Smooth muscle cell (in vitro differentiated cells): Measurements from ENCODE around the gene SDK2. TPM values are rescaled to one million over a fixed set of nuclear protein-coding genes. Genes with fewer than 3 reads are reported as not detected.

Experiments used
- DNase-seq: peaks from one replicate; lab custom pipeline; 2025; ENCODE audit not compliant: unreplicated experiment; lab: John Stamatoyannopoulos, UW
- H2AFZ ChIP-seq: fragments of 200-600 bp; sonication (generic); 2 replicates; pipeline ENCODE4 v1.6.0; 2016; ENCODE audit warnings: antibody characterized with exemption, low read depth, mild to moderate bottlenecking
- H3F3A ChIP-seq: fragments of 200-600 bp; sonication (generic); 2 replicates; pipeline ENCODE4 v1.6.0; 2017; ENCODE audit warnings: antibody characterized with exemption, low read depth
- H3K27ac ChIP-seq: fragments of 200-600 bp; sonication (generic); 2 replicates; pipeline ENCODE4 v1.5.1; 2016; ENCODE audit warnings: low read depth, mild to moderate bottlenecking
- H3K27me3 ChIP-seq: fragments of 200-600 bp; sonication (generic); 2 replicates; pipeline ENCODE4 v1.6.1; 2016; ENCODE audit warnings: low read depth, mild to moderate bottlenecking
- H3K36me3 ChIP-seq: fragments of 200-600 bp; sonication (generic); 2 replicates; pipeline ENCODE4 v1.5.1; 2016; ENCODE audit warnings: low read depth
- H3K4me1 ChIP-seq: fragments of 200-600 bp; sonication (generic); 2 replicates; pipeline ENCODE4 v1.5.1; 2016; ENCODE audit warnings: low read depth
- H3K4me2 ChIP-seq: fragments of 200-600 bp; sonication (generic); 2 replicates; pipeline ENCODE4 v1.6.0; 2016; ENCODE audit warnings: mild to moderate bottlenecking
- H3K4me3 ChIP-seq: fragments of 200-600 bp; sonication (generic); 2 replicates; pipeline ENCODE4 v1.5.1; 2016; ENCODE audit warnings: mild to moderate bottlenecking
- H3K79me2 ChIP-seq: fragments of 200-600 bp; sonication (generic); 2 replicates; pipeline ENCODE4 v1.6.0; 2016; ENCODE audit warnings: low read depth, mild to moderate bottlenecking
- H3K9ac ChIP-seq: fragments of 200-600 bp; sonication (generic); 2 replicates; pipeline ENCODE4 v1.6.0; 2016; ENCODE audit warnings: low read depth
- H3K9me3 ChIP-seq: fragments of 200-600 bp; sonication (generic); replicated peaks from 2 replicates; pipeline ENCODE4 v1.5.1; 2016; ENCODE audit warnings: low read depth
- H4K20me1 ChIP-seq: fragments of 200-600 bp; sonication (generic); 2 replicates; pipeline ENCODE4 v1.6.0; 2016; ENCODE audit warnings: low read depth
- WGBS: methylation state at CpG from one replicate; pipeline ENCODE4 v1.1.7; 2016; ENCODE audit warnings: low lambda C conversion rate; 5-methylcytosine and 5-hydroxymethylcytosine counted together
- polyA plus RNA-seq: library from polyadenylated mRNA; unstranded; fragments of >200 nt; fragmentation: Nextera tagmentation; extraction: Ambion mirVana; gene quantifications from 2 replicates; pipeline ENCODE4 v1.2.1, GENCODE V29; 2016
- total RNA-seq: library from RNA; depleted of rRNA; stranded (reverse); fragments of >200 nt; gene quantifications from 2 replicates; pipeline ENCODE4 v1.2.3, GENCODE V29; 2014
- TF ChIP-seq, protein P1 (sequence below): fragments of 200-600 bp; sonication (generic); IDR thresholded peaks from 2 replicates; pipeline ENCODE4 v1.5.1; 2017; ENCODE audit warnings: borderline replicate concordance, mild to moderate bottlenecking, antibody characterized with exemption; ENCODE audit not compliant: insufficient read depth, poor library complexity, severe bottlenecking

The SDK2 gene
- total and polyA plus RNA-seq, 2 experiments from 2014 or later = 4.6 to 6.5 TPM

DNA sequence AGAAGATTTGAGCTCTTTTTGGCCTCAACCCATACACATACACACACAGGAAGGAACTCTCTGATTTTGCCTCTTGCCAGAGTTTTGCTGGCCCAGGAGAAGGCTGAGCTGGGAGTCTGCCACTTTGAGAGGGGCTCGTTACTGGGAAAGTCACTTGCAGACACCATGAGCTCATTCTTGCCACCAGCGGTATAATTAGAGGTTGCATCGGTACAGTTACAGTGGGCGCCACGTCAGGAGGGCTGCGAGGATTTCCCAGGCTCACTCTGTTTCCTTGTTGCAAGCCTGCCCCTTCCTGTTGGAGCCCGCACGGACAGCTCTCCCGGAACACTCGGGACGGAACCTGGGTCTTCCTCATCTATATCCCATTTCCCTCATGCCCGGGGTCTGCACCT lies 3.1 kb upstream of the SDK2 start:
- Histone ChIP-seq H3K9me3 (no peaks in the 10 kb centered on the region), H4K20me1 (peaks cover 6% of the 10 kb centered on the region), H3K27ac (no peak overlapping the region), H3K4me3 (no peak overlapping the region), H2AFZ (no peak overlapping the region), H3F3A (no peaks in the 10 kb centered on the region), H3K27me3 (peaks cover 5% of the 10 kb centered on the region), H3K36me3 (no peaks in the 10 kb centered on the region), H3K4me2 (no peak overlapping the region), H3K79me2 (peaks cover 5% of the 10 kb centered on the region), H3K9ac (no peak overlapping the region), H3K4me1 (peaks cover 10% of the 10 kb centered on the region)
- TF ChIP-seq, protein P1, sequence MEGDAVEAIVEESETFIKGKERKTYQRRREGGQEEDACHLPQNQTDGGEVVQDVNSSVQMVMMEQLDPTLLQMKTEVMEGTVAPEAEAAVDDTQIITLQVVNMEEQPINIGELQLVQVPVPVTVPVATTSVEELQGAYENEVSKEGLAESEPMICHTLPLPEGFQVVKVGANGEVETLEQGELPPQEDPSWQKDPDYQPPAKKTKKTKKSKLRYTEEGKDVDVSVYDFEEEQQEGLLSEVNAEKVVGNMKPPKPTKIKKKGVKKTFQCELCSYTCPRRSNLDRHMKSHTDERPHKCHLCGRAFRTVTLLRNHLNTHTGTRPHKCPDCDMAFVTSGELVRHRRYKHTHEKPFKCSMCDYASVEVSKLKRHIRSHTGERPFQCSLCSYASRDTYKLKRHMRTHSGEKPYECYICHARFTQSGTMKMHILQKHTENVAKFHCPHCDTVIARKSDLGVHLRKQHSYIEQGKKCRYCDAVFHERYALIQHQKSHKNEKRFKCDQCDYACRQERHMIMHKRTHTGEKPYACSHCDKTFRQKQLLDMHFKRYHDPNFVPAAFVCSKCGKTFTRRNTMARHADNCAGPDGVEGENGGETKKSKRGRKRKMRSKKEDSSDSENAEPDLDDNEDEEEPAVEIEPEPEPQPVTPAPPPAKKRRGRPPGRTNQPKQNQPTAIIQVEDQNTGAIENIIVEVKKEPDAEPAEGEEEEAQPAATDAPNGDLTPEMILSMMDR = no peak
- 66% methylated on average over 11 of the region's 12 CpGs for WGBS
- no peak for DNase-seq

GRCh38 chr17:73646409-73647300 lies 2.4 kb upstream of the SDK2 start:
- no peak for DNase-seq
- TF ChIP-seq, protein P1 = peak; percentile 20
- Histone ChIP-seq H3K27me3 (peaks cover 5% of the 10 kb centered on the region), H3K36me3 (no peaks in the 10 kb centered on the region), H3K27ac (no peak overlapping the region), H3K4me2 (no peak overlapping the region), H2AFZ (no peak overlapping the region), H3K4me1 (peaks cover 17% of the 10 kb centered on the region), H3K79me2 (peaks cover 11% of the 10 kb centered on the region), H3K4me3 (no peak overlapping the region), H4K20me1 (peaks cover 12% of the 10 kb centered on the region), H3F3A (no peaks in the 10 kb centered on the region), H3K9ac (no peak overlapping the region), H3K9me3 (no peaks in the 10 kb centered on the region)
- 72% methylated on average over 19 of the region's 19 CpGs for WGBS

DNA sequence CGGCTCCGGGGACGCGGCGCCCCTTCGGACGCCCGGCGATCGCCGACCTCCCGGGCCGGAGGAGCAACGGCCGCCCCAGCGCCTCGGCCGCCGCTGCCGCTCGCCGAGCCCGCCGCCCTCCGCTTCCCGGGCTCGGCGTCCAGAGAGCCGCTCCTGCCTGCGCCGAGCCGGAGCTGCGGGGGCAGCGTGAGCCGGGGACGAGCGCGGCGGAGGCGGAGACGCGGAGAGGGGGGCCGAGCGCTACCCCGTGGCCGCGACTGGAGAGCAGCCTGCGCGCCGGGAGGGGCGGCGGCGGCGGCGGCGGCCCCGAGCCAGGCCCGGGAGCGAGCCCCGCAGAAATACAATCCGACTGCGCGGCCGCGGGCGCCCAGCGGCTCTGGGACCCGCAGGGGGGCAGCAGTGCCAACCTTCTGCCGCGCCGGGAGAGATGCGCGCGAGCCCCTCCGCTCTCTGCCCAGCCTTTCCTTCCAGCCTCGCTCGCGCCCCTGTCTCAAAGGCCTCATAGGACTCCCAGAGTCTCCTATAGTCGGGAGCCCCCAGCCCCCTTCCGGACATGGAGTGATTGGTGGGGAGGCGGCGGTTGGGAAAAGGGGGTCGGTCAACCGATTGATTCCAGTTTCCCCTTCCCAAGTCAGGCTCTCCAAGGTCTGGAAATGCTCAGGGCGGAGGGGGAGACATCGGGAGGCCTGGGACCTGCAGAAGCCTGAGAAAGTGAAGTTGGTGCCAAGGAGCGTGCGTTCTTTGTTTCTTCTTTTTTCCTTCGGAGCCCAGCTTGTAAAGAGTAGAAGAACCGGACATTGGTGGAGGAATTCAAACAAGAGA lies 1.0 kb upstream of the SDK2 start:
- Histone ChIP-seq H3K79me2 (peaks cover 15% of the 10 kb centered on the region), H3K36me3 (no peaks in the 10 kb centered on the region), H3K9me3 (no peaks in the 10 kb centered on the region), H3K27ac (no peak overlapping the region), H3K4me3 (peak overlapping the region; percentile 62), H3K27me3 (peaks cover 5% of the 10 kb centered on the region), H3K4me2 (peak overlapping the region; percentile 93), H2AFZ (peak overlapping the region; percentile 58), H4K20me1 (peaks cover 26% of the 10 kb centered on the region), H3K4me1 (peaks cover 18% of the 10 kb centered on the region), H3F3A (no peaks in the 10 kb centered on the region), H3K9ac (no peak overlapping the region)
- DNase-seq = peak; percentile 33
- WGBS = 5% methylated on average over 77 of the region's 90 CpGs
- TF ChIP-seq, protein P1 = peak; percentile 25
